Epithelial cell of proximal tubule (primary cell): ENCODE results near the gene CDH15. TPM values are rescaled to one million over a fixed set of nuclear protein-coding genes. Genes with fewer than 3 reads are reported as not detected.

Source experiments
- DNase-seq: peaks from one replicate; pipeline ENCODE4 v3.0.0-alpha.2; 2011; ENCODE audit warnings: low read depth
- H3K4me3 ChIP-seq: 2 replicates; pipeline ENCODE4 v1.5.1; 2011; ENCODE audit warnings: low read depth, mild to moderate bottlenecking, low read length
- CTCF ChIP-seq: conservative IDR thresholded peaks from 2 replicates; pipeline ENCODE4 v1.5.1; 2012; ENCODE audit warnings: low read depth, mild to moderate bottlenecking, low read length
- total RNA-seq: library from RNA; depleted of rRNA; stranded (reverse); fragments of >200 nt; gene quantifications from 2 replicates; pipeline ENCODE4 v1.2.3, GENCODE V29; 2015

CDH15 gene
- total RNA-seq, 1 donor from 2014 or later, result not detected

DNA sequence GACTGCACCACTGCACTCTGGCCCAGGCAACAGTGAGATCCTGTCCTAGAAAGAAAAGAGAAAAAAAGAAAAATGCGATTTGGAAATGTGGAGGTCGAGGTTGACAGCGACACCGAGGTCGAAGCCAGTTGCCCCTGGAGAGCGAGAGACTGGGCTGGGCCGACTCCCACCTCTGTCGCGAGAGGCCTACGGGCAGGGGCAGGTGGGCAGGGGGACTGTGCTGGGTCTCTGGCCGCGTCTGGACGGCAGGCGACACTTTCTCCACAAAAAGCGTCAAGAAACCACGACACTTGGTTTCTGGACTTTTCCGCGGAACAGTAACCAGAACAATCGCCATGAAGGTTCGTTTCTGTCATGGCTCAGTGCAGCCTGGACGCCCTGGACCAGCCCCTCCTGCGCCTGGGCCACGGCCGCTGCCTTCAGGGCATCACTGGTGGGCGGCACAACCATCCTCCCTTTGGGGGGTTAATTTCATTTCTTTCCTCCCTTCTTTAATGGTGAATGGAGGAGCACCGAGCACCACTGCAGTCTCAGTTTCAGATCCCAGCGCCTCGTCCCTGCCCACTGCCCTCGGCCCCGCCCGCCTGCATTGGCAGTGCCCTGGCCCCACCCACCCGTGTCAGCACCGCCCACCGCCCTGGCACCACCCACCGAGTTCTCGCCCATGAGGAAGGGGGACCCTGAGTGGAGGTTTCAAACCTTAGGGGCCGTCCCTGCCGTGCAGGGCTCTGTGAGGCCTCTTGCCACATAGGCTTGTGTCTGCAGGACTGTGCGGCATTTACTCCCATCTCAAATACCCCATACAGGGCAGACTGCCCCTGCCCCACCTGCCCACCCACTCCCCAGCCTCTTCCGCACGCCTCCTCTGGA lies 18.5 kb upstream of the CDH15 start:
- TF ChIP-seq CTCF, result no peak
- H3K4me3 ChIP-seq, result no peak overlapping the region
- DNase-seq, result no peak

- no peak for DNase-seq
- no peak for TF ChIP-seq CTCF
- no peak overlapping the region for H3K4me3 ChIP-seq
Measured at GRCh38 chr16:89153848-89154271, 17.7 kb upstream of the CDH15 start.

DNA sequence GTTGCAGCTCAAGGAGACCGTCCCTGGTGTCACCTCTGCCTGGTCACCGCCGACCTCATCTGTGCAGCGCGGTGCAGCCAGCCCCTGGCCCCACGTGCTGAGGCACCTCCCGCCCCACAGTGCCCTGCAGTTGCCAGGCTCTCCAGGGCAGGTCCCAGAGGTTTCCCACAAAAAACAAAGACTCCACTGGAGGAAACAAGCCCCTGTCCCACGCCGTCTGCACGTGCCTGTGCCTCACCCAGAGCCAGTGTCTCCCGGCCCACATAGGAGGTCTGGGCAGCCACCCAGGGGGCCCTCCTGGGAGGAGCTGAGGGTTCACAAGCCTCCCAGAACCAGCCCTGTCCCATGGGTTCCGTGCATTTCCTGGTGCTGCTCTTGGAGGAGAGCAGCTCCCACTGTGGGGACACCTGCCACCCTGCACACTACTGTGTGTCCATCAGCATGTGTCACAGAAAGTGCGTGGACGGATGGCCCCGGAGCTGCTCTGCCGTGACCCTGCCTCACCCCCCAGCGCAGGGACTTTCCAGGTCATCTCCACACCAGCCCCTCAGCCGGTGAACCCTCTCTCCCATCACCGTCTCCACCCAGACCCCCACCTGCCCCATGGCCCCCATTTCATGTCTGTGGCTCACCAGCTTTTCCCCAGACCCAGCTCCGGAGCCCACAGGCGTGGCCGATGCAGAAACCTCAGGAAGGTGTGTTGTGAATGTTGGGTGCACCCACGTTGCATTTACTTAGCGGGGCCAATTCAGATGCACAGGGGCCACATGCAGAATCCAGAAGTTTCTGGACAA lies 17.0 kb upstream of the CDH15 start:
- no peak overlapping the region for H3K4me3 ChIP-seq
- DNase-seq, result no peak
- TF ChIP-seq CTCF, result no peak

DNA sequence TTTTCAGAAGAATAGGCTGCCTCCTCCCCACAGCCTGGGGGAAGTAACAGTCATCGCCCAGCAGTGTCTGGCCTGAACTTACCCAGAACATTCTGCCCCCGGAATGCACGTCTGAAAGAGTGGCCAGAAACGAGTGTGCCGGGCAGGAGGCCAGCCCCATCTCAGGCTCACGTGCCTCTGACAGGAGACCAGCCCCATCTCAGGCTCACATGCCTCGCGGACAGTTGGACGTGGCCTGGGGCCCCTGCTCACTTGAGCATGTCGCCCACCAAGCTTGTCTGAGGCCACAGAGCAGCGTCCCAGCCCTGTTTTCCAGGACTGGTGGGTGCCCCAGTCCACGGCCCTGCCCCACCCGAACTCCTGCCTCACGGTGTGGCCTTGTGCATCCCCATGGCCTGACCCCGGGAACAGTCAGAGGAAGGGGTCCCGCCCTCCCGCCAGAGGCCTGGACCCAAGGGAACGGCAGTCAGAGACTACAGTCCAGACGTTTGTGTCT lies 16.3 kb upstream of the CDH15 start:
- TF ChIP-seq CTCF, result no peak
- DNase-seq, result no peak
- no peak overlapping the region for H3K4me3 ChIP-seq

GRCh38 chr16:89155851-89156739 lies 15.5 kb upstream of the CDH15 start:
- no peak overlapping the region for H3K4me3 ChIP-seq
- TF ChIP-seq CTCF, result no peak
- DNase-seq, result no peak
